Adipocyte (in vitro differentiated cells): Measurements from ENCODE around the gene CEP95.

ENCODE experiments used
- DNase-seq: peaks from one replicate; pipeline ENCODE4 v3.0.0-alpha.2; 2015; ENCODE audit warnings: low read depth
- H3K27me3 ChIP-seq: replicated peaks from 2 replicates; pipeline ENCODE4 v1.7.0; 2013; ENCODE audit warnings: mild to moderate bottlenecking, low read length, moderate library complexity; ENCODE audit not compliant: control insufficient read depth, insufficient read depth
- H3K36me3 ChIP-seq: 2 replicates; pipeline ENCODE4 v1.7.0; 2013; ENCODE audit warnings: low read length, mild to moderate bottlenecking, moderate library complexity; ENCODE audit not compliant: control insufficient read depth, insufficient read depth, severe bottlenecking
- H3K4me1 ChIP-seq: 2 replicates; pipeline ENCODE4 v1.7.0; 2013; ENCODE audit warnings: mild to moderate bottlenecking, low read length, moderate library complexity; ENCODE audit not compliant: control insufficient read depth, insufficient read depth
- H3K4me3 ChIP-seq: 2 replicates; pipeline ENCODE4 v1.7.0; 2013; ENCODE audit warnings: mild to moderate bottlenecking, low read length, moderate library complexity
- H3K9ac ChIP-seq: 2 replicates; pipeline ENCODE4 v1.7.0; 2013; ENCODE audit warnings: mild to moderate bottlenecking, low read length, moderate library complexity
- H3K9me3 ChIP-seq: 2 replicates; pipeline ENCODE4 v1.7.0; 2013; ENCODE audit warnings: mild to moderate bottlenecking, low read length, moderate library complexity; ENCODE audit not compliant: control insufficient read depth

CEP95 gene

DNA sequence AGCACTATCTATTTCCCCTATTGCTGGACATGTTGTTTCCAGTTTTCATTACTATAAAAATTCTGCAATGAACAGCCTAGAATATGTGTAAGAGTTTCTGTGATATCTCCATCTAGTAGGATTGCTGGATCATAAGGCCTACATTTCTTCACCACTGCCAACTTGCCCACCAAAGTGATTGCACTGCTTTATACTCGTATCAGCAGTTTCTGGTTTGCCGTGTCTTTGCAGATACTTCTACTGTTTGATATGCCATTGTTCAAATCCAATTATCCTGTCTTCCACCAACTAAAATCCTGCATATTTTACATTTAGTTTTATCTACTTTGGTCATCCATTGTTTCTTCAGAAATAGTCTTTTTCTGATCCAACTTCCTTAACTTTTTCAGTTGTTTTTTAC lies 21.1 kb downstream of the CEP95 start:
- Histone ChIP-seq H3K27me3 (no peaks in the 10 kb centered on the region), H3K36me3 (peaks cover 97% of the 10 kb centered on the region), H3K4me3 (no peak overlapping the region), H3K9me3 (no peaks in the 10 kb centered on the region), H3K4me1 (peaks cover 29% of the 10 kb centered on the region), H3K9ac (no peak overlapping the region)
- DNase-seq, result no peak

GRCh38 chr17:64529221-64529620 lies 22.4 kb downstream of the CEP95 start:
- no peak overlapping the region for H3K4me3 ChIP-seq
- H3K9ac ChIP-seq, result no peak overlapping the region
- H3K9me3 ChIP-seq, result no peaks in the 10 kb centered on the region
- peaks cover 29% of the 10 kb centered on the region for H3K4me1 ChIP-seq
- DNase-seq, result no peak
- H3K27me3 ChIP-seq, result no peaks in the 10 kb centered on the region
- H3K36me3 ChIP-seq, result peaks cover 96% of the 10 kb centered on the region

GRCh38 chr17:64531955-64532371 lies 25.2 kb downstream of the CEP95 start:
- peaks cover 17% of the 10 kb centered on the region for H3K4me1 ChIP-seq
- H3K27me3 ChIP-seq, result no peaks in the 10 kb centered on the region
- H3K9ac ChIP-seq, result no peak overlapping the region
- H3K36me3 ChIP-seq, result peaks cover 98% of the 10 kb centered on the region
- no peaks in the 10 kb centered on the region for H3K9me3 ChIP-seq
- peak; percentile 20 for DNase-seq
- no peak overlapping the region for H3K4me3 ChIP-seq

GRCh38 chr17:64532409-64532808 lies 25.6 kb downstream of the CEP95 start:
- Histone ChIP-seq H3K4me1 (peaks cover 17% of the 10 kb centered on the region), H3K9me3 (no peaks in the 10 kb centered on the region), H3K4me3 (no peak overlapping the region), H3K27me3 (no peaks in the 10 kb centered on the region), H3K36me3 (peaks cover 98% of the 10 kb centered on the region), H3K9ac (no peak overlapping the region)
- no peak for DNase-seq

DNA sequence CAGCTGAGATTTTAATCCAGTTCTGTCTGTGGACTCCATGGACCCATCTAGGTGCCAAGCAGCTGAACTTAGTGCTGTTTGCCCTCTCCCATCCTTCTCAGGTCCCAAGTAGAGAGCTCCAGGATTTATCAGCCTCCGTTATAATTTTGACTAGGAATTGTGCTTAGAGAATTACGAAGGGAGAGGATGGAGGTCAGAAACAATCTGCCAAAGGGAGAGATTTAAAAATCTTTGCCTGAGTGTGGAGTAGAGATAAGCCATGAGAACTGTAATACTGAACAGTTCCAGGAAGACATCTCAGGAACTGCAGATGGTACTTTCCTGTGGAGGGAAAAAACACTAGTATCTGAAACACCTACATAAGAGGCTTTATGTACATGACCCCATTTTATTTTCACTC lies 27.0 kb downstream of the CEP95 start:
- no peak overlapping the region for H3K4me3 ChIP-seq
- DNase-seq, result no peak
- H3K4me1 ChIP-seq, result peaks cover 23% of the 10 kb centered on the region
- no peaks in the 10 kb centered on the region for H3K9me3 ChIP-seq
- no peak overlapping the region for H3K9ac ChIP-seq
- H3K36me3 ChIP-seq, result peaks cover 97% of the 10 kb centered on the region
- no peaks in the 10 kb centered on the region for H3K27me3 ChIP-seq

GRCh38 chr17:64534187-64534586 lies 27.4 kb downstream of the CEP95 start:
- DNase-seq, result no peak
- peaks cover 97% of the 10 kb centered on the region for H3K36me3 ChIP-seq
- H3K4me3 ChIP-seq, result no peak overlapping the region
- no peaks in the 10 kb centered on the region for H3K27me3 ChIP-seq
- no peaks in the 10 kb centered on the region for H3K9me3 ChIP-seq
- no peak overlapping the region for H3K9ac ChIP-seq
- peaks cover 23% of the 10 kb centered on the region for H3K4me1 ChIP-seq

DNA sequence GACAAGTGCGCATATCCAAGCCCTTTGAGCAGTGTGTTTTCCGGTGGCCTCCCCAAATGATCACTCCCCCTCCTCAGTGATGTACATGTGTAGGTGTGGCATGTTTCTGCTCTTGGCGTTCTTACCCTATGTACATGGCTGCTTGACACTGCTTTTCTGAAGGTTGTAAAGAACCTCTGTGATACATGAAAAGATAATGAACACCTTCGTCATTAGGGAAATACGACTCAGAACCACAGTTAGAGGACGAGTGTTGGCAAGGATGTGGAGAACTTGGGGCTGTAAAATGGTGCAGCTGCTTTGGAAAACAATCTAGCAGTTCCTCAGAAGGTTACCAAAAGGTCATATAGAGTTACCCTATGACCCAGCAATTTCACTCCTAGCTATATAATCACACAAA lies 28.6 kb downstream of the CEP95 start:
- H3K9ac ChIP-seq, result no peak overlapping the region
- H3K27me3 ChIP-seq, result no peaks in the 10 kb centered on the region
- no peak for DNase-seq
- H3K9me3 ChIP-seq, result no peaks in the 10 kb centered on the region
- peaks cover 23% of the 10 kb centered on the region for H3K4me1 ChIP-seq
- H3K4me3 ChIP-seq, result no peak overlapping the region
- peaks cover 91% of the 10 kb centered on the region for H3K36me3 ChIP-seq

GRCh38 chr17:64536913-64537312 lies 30.1 kb downstream of the CEP95 start:
- peaks cover 11% of the 10 kb centered on the region for H3K4me1 ChIP-seq
- no peak overlapping the region for H3K9ac ChIP-seq
- peaks cover 83% of the 10 kb centered on the region for H3K36me3 ChIP-seq
- DNase-seq, result no peak
- no peaks in the 10 kb centered on the region for H3K27me3 ChIP-seq
- H3K9me3 ChIP-seq, result no peaks in the 10 kb centered on the region
- H3K4me3 ChIP-seq, result no peak overlapping the region

DNA sequence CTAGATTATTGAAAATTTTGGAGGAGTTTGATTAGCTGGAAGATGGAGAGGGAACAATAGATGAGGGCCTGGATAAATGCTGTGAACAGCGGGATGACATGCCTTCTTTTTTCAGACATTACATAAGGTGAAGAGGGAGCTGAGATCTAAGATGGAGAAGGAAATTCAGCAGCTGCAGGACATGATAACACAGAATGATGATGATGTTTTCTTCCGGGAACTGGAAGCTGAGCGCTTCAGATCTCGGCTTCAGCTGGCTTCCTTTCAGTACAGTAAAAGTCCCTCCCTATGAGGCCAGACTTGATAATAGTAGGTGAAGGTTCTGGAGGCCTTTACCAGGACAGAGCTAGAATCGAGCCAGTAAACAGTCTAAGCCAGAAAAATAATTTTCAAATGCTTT lies 30.7 kb downstream of the CEP95 start:
- peaks cover 6% of the 10 kb centered on the region for H3K4me1 ChIP-seq
- no peak overlapping the region for H3K9ac ChIP-seq
- no peak for DNase-seq
- no peaks in the 10 kb centered on the region for H3K9me3 ChIP-seq
- H3K4me3 ChIP-seq, result no peak overlapping the region
- no peaks in the 10 kb centered on the region for H3K27me3 ChIP-seq
- H3K36me3 ChIP-seq, result peaks cover 81% of the 10 kb centered on the region

- DNase-seq, result no peak
- no peak overlapping the region for H3K4me3 ChIP-seq
- peaks cover 6% of the 10 kb centered on the region for H3K4me1 ChIP-seq
- H3K9me3 ChIP-seq, result no peaks in the 10 kb centered on the region
- no peaks in the 10 kb centered on the region for H3K27me3 ChIP-seq
- H3K36me3 ChIP-seq, result peaks cover 69% of the 10 kb centered on the region
- no peak overlapping the region for H3K9ac ChIP-seq
These were observed 31.8 kb downstream of the CEP95 start for GRCh38 chr17:64538508-64539130.

GRCh38 chr17:64540118-64540776 lies 33.5 kb downstream of the CEP95 start:
- no peak for DNase-seq
- peaks cover 66% of the 10 kb centered on the region for H3K36me3 ChIP-seq
- no peak overlapping the region for H3K4me3 ChIP-seq
- no peaks in the 10 kb centered on the region for H3K27me3 ChIP-seq
- no peaks in the 10 kb centered on the region for H3K9me3 ChIP-seq
- peaks cover 6% of the 10 kb centered on the region for H3K4me1 ChIP-seq
- H3K9ac ChIP-seq, result no peak overlapping the region

- Histone ChIP-seq H3K36me3 (peaks cover 57% of the 10 kb centered on the region), H3K4me1 (no peaks in the 10 kb centered on the region), H3K27me3 (no peaks in the 10 kb centered on the region), H3K9ac (no peak overlapping the region), H3K9me3 (no peaks in the 10 kb centered on the region), H3K4me3 (no peak overlapping the region)
- DNase-seq, result no peak
These were observed 38.0 kb downstream of the CEP95 start for GRCh38 chr17:64544742-64545141.
